ENCODE results near the gene CLEC2A.
"Not testable (repeated sequence)": the region's sequence is repeated elsewhere in the genome, so short reads cannot be mapped to it uniquely, and the experiment has no call there.

CLEC2A gene, protein sequence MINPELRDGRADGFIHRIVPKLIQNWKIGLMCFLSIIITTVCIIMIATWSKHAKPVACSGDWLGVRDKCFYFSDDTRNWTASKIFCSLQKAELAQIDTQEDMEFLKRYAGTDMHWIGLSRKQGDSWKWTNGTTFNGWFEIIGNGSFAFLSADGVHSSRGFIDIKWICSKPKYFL

DNA sequence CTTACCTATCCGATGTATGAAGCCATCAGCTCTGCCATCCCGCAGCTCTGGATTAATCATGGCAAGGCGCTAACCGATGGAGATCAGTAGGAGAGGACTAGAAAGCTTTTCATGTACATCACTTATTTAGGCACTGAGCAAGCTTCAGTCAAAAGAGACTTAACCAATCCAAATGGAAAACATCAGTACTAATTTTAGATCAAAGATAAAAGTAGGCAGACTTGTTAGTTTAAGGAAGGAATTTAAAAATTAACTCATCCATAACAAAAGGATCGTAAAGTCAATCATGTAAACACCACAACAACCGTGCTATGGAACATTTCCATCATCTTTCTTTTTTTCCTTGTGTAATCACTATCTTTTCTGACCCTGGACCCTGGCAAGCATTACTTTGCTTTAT lies at the start of gene CLEC2A:
CLEC2A (minus strand) TSS at position 101 of the 400 bp plus-strand sequence; CDS start at position 60, 41 bp downstream.
- no peak for FAIRE-seq

DNA sequence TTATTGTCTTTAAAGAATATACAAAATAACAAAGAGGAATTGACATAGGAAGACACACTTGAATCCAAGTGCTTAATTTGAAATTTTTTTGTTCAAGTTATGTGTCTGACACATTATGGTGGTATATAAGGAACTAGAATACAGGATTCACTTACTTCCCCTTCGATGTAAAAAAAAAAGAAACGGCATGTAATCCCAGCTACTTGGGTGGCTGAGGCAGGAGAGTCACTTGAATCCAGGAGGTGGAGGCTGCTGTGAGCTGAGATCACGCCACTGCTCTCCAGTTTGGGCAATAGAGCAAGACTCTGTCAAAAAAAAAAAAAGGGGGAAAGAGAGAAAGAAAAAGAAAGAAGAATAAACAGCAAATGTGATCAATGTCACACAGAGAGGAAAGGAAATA lies 48.0 kb upstream of the CLEC2A start:
- no peak for FAIRE-seq

DNA sequence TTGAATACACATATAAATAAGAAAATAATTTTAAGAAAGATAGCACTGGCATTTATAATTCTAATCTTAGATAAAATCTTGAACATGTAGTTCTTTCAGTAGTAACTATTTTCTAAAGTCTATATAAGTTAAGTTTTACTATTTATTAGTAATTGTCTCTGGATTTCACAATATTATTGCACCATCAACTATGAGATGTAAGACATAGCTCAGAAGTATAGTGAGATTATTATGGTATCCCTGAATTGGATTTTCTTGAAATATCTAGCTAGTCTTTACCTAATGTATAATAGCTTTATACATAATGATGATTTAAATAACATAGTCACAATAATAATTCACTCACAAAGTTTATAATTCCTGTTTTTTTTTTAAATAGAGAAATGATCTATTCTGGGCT lies 45.7 kb upstream of the CLEC2A start:
- FAIRE-seq = no peak

DNA sequence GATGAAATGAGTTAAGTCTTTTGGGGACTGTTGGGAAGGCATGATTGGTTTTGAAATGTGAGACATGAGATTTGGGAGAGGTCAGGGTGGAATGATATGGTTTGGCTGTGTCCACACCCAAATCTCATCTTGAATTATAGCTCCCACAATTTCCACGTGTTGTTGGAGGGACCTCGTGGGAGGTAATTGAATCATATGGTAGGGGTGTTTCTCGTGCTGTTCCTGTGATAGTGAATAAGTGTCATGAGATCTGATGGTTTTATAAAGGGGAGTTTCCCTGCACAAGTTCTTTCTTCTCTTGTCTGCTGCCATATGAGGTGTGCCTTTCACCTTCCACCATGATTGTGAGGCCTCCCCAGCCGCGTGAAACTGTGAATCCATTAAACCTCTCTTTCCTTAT lies 44.5 kb upstream of the CLEC2A start:
- FAIRE-seq = not testable (repeated sequence)

DNA sequence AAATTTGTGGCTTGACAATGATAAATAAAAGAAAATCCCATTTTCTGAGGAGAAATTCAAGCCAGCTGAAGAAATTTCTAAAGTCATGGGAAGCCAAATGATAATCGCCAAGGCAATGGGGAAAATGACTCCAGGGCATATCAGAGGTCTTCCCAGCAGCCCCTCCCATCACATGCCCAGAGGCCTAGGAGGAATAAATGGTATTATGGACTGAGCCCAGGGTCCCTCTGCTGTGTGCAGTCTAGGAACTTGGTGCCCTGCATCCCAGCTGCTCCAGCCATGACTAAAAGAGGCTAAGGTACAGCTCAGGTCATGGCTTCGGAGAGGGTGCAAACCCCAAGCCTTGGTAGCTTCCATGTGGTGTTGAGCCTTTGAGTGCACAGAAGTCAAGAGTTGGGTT lies 43.4 kb upstream of the CLEC2A start:
- no peak for FAIRE-seq

DNA sequence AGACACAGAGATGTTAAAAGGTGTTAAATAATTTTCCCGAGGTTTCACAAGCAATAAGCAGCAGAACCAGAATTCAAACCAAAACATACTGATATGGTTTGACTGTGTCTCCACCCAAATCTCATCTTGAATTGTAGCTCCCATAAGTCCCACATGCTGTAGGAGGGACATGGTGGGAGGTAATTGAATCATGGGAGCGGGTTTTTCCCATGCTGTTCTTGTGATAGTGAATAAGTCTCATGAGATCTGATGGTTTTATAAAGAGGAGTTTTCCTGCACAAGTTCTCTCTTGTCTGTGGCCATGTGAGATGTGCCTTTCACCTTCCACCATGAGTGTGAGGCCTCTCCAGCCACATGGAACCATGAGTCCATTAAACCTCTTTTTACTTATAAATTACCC lies 42.6 kb upstream of the CLEC2A start:
- not testable (repeated sequence) for FAIRE-seq

DNA sequence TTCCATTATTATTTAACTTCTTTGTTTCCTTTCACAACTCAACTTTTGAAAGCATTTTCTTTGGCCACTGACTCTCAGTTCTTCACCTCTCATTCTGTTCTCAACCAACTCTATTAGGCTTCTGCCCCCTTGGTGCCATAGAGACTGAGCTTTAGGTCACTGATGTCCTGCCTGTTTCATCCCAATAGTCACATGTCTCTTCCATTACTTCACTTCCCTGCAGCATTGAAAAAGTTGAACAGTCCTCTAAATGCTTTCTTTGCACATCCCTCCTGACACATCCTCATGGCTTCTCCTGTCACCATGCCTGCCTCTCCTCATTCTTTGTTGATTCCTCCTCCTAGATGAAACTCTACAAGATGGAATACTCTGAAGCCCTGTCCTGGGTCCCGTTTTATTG lies 41.8 kb upstream of the CLEC2A start:
- no peak for FAIRE-seq

DNA sequence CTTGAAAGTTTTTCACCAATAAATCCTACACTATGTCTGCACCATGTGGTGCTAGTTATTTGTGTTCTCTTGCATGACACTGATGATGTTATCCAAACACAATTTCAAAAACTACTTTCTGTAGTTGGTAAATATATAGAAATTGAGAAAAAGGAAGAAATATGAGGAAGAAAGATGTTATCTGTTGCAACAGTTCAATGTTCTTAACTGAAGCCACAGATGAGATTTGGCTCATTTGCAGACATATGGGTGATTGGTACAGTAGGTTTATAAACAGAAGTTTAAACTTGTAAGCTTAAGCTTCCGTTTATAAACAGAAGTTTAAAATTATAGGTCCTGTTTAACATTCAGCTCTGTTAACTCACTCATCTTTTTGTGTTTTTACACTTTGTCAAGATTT lies 39.0 kb upstream of the CLEC2A start, which contains the start of gene CLEC12A:
CLEC12A (plus strand) TSS at position 229 of the 400 bp plus-strand sequence. CDS start 188 bp downstream, outside the sequence.
- FAIRE-seq = no peak

DNA sequence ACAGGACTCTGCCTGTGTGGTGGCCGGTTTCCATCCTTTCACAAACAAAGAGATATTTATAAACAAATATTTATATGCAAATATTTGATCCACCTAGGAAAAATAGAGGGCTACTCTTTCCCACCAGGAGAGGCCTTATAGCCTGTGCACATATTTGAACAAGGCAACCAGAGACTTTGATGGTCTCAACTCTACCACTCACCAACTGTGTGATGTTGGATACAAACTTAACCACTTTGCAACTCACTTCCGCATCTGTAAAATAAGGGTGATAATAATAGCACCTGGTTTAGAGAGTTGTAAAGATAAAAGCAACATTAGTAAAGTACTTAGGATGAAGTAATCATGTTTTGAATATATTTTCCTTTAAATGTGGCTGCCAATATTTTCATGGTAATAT lies 37.5 kb upstream of the CLEC2A start:
- no peak for FAIRE-seq

DNA sequence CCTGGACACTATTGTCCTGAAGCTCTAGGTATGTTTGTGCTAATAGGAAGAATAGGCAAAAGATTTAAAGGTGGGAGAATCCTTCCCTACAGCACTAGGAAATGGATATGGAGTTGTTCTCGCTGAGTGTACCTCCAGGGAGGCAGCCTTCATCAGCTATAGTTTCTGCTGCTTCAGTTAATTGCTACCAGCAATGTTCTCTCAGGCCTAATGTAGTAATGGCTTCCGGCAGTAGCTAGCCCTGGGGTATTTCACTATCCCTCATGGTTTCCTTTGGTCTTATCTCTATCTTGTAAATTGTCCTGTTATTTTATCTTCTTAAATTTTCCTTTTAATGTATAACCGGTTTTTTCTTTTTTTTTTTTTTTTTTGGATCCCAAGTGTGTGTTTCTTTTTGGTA lies 29.7 kb upstream of the CLEC2A start:
- FAIRE-seq = no peak

DNA sequence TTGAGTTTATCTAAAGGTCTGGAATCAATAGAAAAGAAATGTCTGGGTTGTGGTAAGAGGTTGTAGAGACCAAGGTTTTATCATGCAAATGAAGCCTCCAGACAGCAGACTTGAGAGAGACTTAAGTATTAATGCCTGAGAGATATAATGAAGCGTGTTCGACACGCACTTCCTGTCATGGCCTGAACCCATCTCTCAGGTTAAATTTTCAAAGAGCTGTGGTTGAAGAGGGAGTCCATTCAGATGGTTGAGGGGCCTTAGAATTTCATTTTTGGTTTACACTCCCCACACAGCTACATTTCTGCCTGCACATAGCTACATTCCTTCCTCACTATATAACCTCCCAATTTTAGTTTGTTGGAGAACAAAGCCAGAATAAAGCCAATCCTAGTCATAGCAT lies 28.9 kb upstream of the CLEC2A start:
- no peak for FAIRE-seq

DNA sequence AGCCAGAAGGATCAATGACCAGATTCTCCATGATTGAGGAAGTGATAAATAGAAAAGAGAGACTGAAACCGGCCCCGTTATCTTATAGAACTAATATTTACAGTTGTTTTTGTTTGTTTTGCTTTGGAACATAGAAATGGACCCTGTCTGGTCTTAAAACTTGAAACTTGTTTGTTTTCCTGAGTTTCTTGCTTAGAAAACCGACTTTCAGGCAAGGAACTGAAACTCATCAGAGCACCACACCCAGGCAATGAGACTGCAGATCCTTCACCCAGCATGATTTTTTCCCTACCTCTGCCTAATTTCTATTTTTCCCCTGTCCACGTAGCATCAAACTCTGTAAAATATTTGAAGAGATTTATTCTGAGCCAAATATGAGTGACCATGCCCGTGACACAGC lies 28.4 kb upstream of the CLEC2A start:
- FAIRE-seq = no peak

DNA sequence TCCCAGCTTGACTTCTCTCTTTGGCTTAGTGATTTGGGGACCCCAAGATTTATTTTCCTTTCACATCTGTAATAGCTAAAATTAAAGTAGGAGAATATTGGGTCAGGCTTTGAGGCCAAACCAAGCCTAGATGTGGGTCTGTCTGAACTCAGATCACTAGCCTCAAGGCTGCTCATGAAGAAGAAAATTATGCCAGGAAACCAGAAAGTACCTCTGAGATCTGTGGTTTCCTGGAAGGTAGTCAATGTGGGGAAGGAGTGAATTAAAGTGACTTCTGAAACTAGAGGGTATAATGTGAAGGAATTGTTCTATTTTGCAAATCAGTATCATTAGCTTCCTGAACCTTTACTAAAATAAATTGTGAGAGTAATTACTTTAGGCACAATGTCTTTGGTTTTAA lies 25.7 kb upstream of the CLEC2A start:
- FAIRE-seq = no peak

DNA sequence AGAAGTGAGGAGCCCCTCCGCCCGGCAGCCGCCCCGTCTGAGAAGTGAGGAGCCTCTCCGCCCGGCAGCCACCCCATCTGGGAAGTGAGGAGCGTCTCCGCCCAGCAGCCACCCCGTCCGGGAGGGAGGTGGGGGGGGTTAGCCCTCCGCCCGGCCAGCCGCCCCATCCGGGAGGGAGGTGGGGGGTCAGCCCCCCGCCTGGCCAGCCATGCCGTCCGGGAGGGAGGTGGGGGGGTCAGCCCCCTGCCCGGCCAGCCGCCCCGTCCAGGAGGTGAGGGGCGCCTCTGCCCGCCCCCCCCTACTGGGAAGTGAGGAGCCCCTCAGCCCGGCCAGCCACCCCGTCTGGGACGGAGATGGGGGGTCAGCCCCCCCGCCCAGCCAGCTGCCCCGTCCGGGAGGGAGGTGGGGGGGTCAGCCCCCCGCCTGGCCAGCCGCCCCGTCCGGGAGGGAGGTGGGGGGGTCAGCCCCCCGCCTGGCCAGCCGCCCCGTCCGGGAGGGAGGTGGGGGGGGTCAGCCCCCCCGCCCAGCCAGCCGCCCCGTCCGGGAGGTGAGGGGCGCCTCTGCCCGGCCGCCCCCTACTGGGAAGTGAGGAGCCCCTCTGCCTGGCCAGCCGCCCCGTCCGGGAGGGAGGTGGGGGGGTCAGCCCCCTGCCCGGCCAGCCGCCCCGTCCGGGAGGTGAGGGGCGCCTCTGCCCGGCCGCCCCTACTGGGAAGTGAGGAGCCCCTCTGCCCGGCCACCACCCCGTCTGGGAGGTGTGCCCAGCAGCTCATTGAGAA lies 21.0 kb upstream of the CLEC2A start:
- FAIRE-seq = not testable (repeated sequence)

DNA sequence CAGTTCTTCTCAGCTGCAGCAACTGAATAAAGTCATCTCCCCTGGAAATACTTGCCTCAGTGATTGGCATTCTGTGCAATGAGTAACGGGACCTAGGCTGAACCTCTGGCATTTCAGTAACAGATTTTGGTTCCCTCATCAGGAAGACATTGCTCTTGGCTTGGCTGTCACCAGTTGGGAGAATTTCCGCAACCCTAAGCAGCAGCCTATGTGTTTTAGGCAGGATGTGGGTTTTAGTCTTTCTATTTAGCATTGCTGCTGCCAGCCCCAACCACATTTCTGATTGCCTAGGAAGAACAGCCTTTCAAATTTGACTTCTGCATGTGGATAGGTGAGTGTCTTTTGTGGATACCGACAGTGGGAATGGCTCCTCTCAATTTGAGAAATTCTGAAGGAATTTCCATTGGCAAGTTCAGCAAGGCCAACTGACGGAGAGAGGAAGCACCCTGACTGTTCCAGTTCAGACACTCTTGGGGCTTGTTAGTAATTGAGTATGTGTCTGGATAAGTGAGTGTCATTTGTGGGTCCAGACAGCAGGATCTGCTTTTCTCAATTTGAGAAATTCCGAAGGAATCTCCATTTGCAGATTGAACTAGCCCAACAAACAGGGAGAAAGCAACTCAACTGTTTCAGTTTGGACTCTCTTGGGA lies 19.0 kb upstream of the CLEC2A start:
- no peak for FAIRE-seq

DNA sequence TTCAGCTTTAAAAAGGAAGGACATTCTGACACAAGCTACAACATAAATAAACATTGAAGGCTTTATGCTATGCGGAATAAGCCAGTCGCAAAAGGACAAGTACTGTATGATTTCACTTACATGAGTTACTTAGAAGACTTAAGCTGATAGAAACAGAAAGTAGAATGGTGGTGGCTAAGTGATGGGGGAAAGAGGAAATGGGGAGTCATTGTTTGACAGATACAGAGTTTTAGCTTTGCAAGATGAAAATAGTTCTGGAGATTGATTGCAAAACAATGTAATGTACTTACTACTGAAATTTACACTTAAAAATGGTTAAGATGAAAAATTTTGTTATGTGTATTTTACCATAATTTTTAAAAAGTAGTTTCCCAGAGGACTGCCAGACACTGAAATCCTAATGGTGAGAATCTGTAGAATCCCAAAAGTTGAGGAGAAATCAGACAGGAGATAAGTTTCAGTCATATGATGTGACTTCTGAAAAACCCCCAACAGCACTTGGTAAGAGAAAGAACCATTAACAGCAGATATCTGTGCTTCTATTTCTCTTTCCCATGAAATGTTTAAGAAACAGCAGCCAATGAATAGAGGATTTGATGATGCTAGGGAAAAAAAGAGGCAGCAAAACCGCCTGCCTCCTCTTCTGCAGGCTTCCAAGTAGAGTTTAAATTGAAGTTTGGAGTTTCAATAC lies 16.6 kb upstream of the CLEC2A start:
- FAIRE-seq = no peak

DNA sequence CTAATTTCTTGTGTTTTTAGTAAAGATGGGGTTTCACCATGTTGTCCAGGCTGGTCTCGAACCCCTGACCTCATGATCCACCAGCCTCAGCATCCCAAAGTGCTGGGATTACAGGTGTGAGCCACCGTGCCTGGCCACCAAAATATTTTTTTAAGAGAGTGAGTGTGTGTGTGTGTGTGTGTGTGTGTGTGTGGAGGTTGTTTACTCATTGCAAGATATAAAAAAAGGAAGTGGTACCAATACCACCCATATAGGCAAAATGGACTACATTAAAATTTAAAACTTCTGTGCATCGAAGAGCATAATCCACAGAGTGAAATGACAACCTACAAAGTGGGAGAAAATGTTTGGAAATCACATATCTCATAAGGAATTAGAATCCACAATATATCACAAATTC lies 15.5 kb upstream of the CLEC2A start:
- no peak for FAIRE-seq

DNA sequence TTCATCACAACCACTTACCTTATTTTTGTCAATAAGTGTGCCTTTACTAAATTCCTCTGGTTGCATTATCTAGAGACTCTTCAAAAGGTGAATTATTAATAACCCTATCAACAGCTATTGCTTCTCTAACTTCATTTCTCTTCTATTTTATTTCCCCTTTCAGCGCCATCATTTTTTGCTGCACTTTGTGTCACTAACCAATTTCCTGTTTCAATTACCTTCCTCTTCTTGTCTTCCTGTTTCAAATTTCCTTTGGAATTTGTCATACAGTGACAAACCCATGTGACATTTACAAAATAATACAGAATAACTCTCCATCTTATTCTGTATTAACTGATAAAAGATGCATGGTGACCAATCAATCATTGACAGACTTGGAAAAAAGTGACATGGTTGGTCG lies 12.2 kb upstream of the CLEC2A start:
- no peak for FAIRE-seq

DNA sequence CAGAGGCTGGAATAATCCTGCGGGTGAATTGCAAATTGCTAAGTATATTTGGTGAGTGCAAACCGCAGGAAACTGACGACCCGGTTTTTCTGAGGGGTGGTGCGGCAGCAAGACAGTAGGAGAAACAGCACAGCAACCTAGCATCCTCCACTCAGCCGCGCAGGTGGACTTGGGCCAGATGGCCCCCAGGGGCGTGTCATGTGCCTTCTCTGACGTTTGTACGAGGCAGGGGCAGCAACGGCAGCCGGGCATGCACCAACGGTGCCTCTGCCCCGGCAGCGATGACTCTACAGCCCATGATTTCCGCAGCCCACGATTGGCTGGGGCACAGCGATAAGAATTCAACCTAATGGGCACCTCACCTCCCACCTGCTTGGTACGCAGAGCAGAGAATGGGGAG lies 11.1 kb upstream of the CLEC2A start:
- FAIRE-seq = no peak

DNA sequence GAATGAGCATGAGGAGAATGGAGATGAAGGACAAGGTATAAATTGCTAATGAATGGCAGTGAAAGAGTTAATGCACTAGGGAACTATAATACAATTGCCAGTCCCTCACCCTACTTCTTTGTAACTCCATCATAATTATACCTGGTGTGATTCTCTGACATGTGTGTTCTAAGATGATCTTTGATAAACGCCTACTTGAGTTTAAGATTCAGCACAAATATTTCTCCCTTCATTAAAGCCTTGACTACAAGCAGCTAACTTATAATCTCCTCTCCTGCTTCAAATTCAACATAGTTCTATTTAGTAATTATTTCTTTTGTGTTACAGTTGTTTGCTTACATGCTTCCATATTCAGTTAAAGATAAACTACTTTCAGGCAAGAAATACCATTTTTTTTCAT lies 9.7 kb upstream of the CLEC2A start:
- no peak for FAIRE-seq

DNA sequence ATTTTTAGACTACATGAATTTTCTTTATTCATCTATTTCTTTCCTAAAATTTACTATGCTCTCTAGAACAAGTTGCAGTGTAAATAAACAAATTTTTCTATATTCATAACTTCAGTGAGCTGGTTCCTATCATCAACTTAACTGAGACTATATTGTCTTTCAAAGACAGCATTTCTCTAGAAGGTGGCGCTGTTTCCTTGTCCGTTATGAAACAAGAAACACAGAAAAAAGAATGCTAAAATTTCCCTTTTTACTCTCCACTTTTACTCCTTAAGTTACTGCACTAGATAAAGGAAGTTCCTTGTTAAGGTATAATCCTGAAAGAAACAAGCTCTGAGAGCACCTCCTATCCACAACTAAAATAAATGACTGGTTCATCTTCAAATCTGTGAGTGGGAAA lies 8.2 kb upstream of the CLEC2A start:
- no peak for FAIRE-seq

DNA sequence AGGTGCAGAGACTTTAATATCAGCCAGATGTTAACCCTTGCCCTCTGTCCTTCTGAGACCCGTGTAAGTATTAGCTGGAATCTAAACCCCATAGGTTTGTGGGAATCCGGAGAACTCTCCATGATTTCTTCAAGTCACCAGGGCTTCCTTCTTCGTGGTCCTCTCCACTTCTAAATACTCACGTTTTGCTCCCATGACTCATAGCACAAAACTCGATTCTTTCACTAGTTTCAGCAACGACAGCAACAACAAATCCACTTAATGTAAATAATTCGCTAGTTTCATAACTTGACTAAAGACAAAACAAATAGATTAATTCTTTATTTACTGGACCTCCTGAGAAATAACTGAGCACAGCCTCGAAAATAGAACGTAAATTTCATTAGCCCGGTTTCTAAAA lies 4.4 kb upstream of the CLEC2A start:
- FAIRE-seq = no peak

DNA sequence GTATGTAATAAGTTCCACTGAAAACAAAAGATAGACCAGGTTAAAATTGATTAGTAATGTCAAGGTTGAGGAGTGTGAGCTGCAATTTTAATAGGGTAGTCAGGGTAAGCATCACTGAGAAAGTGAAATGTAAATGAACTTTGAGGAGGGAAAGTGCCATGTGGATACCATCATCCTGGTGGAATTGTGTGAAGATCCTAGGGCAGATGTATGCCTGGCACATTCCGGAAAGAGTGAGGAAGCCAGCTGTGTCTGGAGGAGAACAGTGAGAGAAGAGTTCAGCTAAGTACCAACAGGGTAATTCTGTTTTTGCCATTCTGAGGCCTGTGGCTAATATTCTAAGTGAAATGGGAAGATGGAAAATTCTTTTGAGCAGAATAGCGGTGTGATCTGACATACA lies 2.9 kb upstream of the CLEC2A start:
- FAIRE-seq = no peak

DNA sequence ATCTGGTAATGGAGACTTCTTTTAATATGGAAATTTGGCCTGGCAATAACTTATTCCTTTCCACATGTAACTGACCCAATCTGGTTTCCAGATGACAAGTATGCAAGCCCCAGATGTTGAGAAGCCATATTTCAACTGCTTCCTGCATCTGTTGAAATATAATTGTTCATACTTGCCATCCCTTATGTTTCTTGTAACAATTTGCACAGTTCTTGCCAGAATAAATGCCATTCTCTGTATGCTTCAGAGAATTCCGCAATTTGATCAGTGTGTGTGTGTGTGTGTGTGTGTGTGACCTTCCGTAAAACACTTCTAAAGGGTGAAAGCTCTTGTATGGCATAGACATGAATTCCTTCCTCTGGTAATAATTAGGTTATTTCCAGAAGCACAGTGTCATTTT lies 1.8 kb upstream of the CLEC2A start:
- no peak for FAIRE-seq
